Loucy (cell line): ENCODE results near the gene MARS1.
A peak's percentile ranks its signal among the peaks of the same experiment; 100 is the strongest.
"Not testable (repeated sequence)": the region's sequence is repeated elsewhere in the genome, so short reads cannot be mapped to it uniquely, and the experiment has no call there.

ENCODE experiments used
- H2AFZ ChIP-seq: fragments of 200-600 bp; sonication (generic); 2 replicates; pipeline ENCODE4 v1.6.0; 2016; ENCODE audit warnings: antibody characterized with exemption, mild to moderate bottlenecking, low read length, moderate library complexity
- H3F3A ChIP-seq: fragments of 200-600 bp; 2 replicates; pipeline ENCODE4 v1.6.0; 2016; ENCODE audit warnings: antibody characterized with exemption, low read depth, mild to moderate bottlenecking
- H3K27me3 ChIP-seq: fragments of 200-600 bp; sonication (generic); 2 replicates; pipeline ENCODE4 v1.6.1; 2014; ENCODE audit warnings: low read length, mild to moderate bottlenecking; ENCODE audit not compliant: insufficient read depth, poor library complexity, severe bottlenecking
- H3K36me3 ChIP-seq: fragments of 200-600 bp; sonication (generic); 2 replicates; pipeline ENCODE4 v1.6.1; 2016; ENCODE audit warnings: low read length; ENCODE audit not compliant: insufficient read depth
- H3K4me1 ChIP-seq: fragments of 200-600 bp; sonication (generic); 2 replicates; pipeline ENCODE4 v1.5.1; 2014; ENCODE audit warnings: low read length, mild to moderate bottlenecking; ENCODE audit not compliant: insufficient read depth, poor library complexity, severe bottlenecking
- H3K4me2 ChIP-seq: fragments of 200-600 bp; sonication (generic); 2 replicates; pipeline ENCODE4 v1.6.0; 2014; ENCODE audit warnings: antibody characterized with exemption, low read length, low read depth, mild to moderate bottlenecking; ENCODE audit not compliant: poor library complexity, severe bottlenecking
- H3K4me3 ChIP-seq: fragments of 200-600 bp; sonication (generic); 2 replicates; pipeline ENCODE4 v1.5.1; 2014; ENCODE audit warnings: low read length, mild to moderate bottlenecking, mixed read lengths; ENCODE audit not compliant: poor library complexity, severe bottlenecking
- H3K79me2 ChIP-seq: fragments of 200-600 bp; sonication (generic); 2 replicates; pipeline ENCODE4 v1.6.1; 2014; ENCODE audit warnings: low read length; ENCODE audit not compliant: insufficient read depth
- H3K9ac ChIP-seq: fragments of 200-600 bp; sonication (generic); 2 replicates; pipeline ENCODE4 v1.6.0; 2014; ENCODE audit warnings: mild to moderate bottlenecking, low read depth, low read length, moderate library complexity; ENCODE audit not compliant: poor library complexity, severe bottlenecking
- H3K9me2 ChIP-seq: fragments of 200-600 bp; sonication (generic); replicated peaks from 2 replicates; pipeline ENCODE4 v1.6.1; 2016; ENCODE audit warnings: low read depth, low read length, mixed read lengths
- H3K9me3 ChIP-seq: fragments of 200-600 bp; sonication (generic); 2 replicates; pipeline ENCODE4 v1.6.1; 2014; ENCODE audit warnings: mild to moderate bottlenecking, antibody characterized with exemption, low read length, low read depth; ENCODE audit not compliant: insufficient read depth
- H4K20me1 ChIP-seq: fragments of 200-600 bp; sonication (generic); 2 replicates; pipeline ENCODE4 v1.6.0; 2014; ENCODE audit warnings: antibody characterized with exemption, low read length, mild to moderate bottlenecking; ENCODE audit not compliant: insufficient read depth, poor library complexity, severe bottlenecking
- CTCF ChIP-seq: fragments of 200-600 bp; sonication (generic); conservative IDR thresholded peaks from 2 replicates; pipeline ENCODE4 v1.5.1; 2014; ENCODE audit warnings: mild to moderate bottlenecking, antibody characterized with exemption, low read length
- EZH2phosphoT487 ChIP-seq: fragments of 200-600 bp; IDR thresholded peaks from 2 replicates; pipeline ENCODE4 v1.6.1; 2018; ENCODE audit warnings: antibody characterized with exemption, mild to moderate bottlenecking, moderate library complexity, borderline replicate concordance

The MARS1 gene

GRCh38 chr12:57489157-57489641 lies 1.3 kb downstream of the MARS1 start:
- H2AFZ ChIP-seq: no peak overlapping the region
- H3K79me2 ChIP-seq: peaks cover 32% of the 10 kb centered on the region
- peaks cover 19% of the 10 kb centered on the region for H3K4me1 ChIP-seq
- H3K4me3 ChIP-seq: peak overlapping the region; percentile 90
- no peaks in the 10 kb centered on the region for H3K27me3 ChIP-seq
- H3F3A ChIP-seq: no peaks in the 10 kb centered on the region
- H3K9me3 ChIP-seq: no peaks in the 10 kb centered on the region
- H3K9me2 ChIP-seq: no peaks in the 10 kb centered on the region
- H3K36me3 ChIP-seq: peaks cover 22% of the 10 kb centered on the region; the same call in 1 of the 2 replicates
- peak overlapping the region; percentile 91 for H3K4me2 ChIP-seq
- peaks cover 29% of the 10 kb centered on the region for H4K20me1 ChIP-seq
- TF ChIP-seq CTCF: no peak
- TF ChIP-seq EZH2phosphoT487: no peak
- H3K9ac ChIP-seq: peak overlapping the region; percentile 97

- Histone ChIP-seq H3K9me3 (no peaks in the 10 kb centered on the region), H3K9me2 (no peaks in the 10 kb centered on the region), H2AFZ (no peak overlapping the region), H3K4me3 (peak overlapping the region; percentile 90), H3K79me2 (peaks cover 32% of the 10 kb centered on the region), H3K9ac (no peak overlapping the region), H3K27me3 (no peaks in the 10 kb centered on the region), H3K4me2 (peak overlapping the region; percentile 91), H3K36me3 (peaks cover 22% of the 10 kb centered on the region; the same call in 1 of the 2 replicates), H3F3A (no peaks in the 10 kb centered on the region), H4K20me1 (peaks cover 29% of the 10 kb centered on the region), H3K4me1 (peaks cover 19% of the 10 kb centered on the region)
- TF ChIP-seq CTCF (no peak), EZH2phosphoT487 (no peak)
These were observed 2.3 kb downstream of the MARS1 start for GRCh38 chr12:57490126-57490525.

GRCh38 chr12:57491393-57492280 lies 3.8 kb downstream of the MARS1 start:
- H3K9me3 ChIP-seq: no peaks in the 10 kb centered on the region
- no peak overlapping the region for H2AFZ ChIP-seq
- H3K79me2 ChIP-seq: peaks cover 32% of the 10 kb centered on the region
- H3K9ac ChIP-seq: no peak overlapping the region
- no peaks in the 10 kb centered on the region for H3K9me2 ChIP-seq
- TF ChIP-seq CTCF: peak; percentile 57
- no peak for TF ChIP-seq EZH2phosphoT487
- no peaks in the 10 kb centered on the region for H3F3A ChIP-seq
- H3K4me3 ChIP-seq: no peak overlapping the region
- peaks cover 30% of the 10 kb centered on the region; the same call in 1 of the 2 replicates for H3K36me3 ChIP-seq
- H3K27me3 ChIP-seq: no peaks in the 10 kb centered on the region
- no peak overlapping the region for H3K4me2 ChIP-seq
- peaks cover 29% of the 10 kb centered on the region for H4K20me1 ChIP-seq
- peaks cover 19% of the 10 kb centered on the region for H3K4me1 ChIP-seq

- not testable (repeated sequence) for H3K9me2 ChIP-seq, H3F3A ChIP-seq, H3K27me3 ChIP-seq, H3K4me1 ChIP-seq, H3K9ac ChIP-seq, H3K4me2 ChIP-seq, H3K79me2 ChIP-seq, H3K4me3 ChIP-seq, H2AFZ ChIP-seq, H3K9me3 ChIP-seq
- peaks cover 54% of the 10 kb centered on the region; the same call in 1 of the 2 replicates for H3K36me3 ChIP-seq
- H4K20me1 ChIP-seq: peaks cover 12% of the 10 kb centered on the region
These were observed 7.3 kb downstream of the MARS1 start for GRCh38 chr12:57495051-57495701.
